Iris pigment epithelial cell (primary cell): ENCODE measurements around the gene SPC24.

Experiments
- DNase-seq: peaks from one replicate; pipeline ENCODE4 v3.0.0-alpha.2; 2011; ENCODE audit warnings: low read depth

The SPC24 gene

DNA sequence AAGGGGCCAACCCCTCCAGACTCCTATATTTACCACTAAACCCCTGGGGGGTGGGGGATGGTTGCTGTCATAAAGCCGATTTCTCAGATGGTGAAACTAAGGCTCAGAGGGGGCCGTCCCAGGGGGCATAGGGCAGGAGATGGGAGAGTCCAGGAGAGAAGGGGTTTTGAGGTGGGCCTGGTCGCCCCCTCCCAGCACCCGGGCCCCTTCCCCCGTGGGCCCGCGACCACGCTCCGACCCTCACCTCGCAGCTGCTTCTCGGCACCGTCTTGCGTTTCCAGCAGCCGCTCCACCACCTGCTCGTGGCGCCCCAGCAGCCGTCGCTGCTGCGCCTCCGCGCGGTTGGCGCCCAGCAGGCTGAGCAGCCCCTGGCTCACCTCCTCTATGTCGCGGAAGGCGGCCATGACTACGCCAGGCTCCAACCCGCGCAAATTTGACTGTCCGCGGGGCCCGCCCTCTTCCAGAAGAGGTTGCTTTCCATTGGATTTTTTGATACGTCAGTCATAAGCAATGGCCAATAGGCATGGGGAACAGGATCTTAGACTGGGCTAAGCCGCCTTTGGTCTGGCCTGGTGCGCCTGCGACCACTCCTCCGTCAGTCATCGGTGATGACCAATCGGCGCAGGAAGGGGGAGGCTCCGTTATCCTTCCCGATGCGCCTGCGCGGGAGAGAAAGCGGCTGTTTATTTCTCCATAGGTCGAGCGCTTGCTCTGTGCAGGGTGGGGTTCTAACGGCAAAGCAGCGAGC is at the start of gene SPC24:
Gene SPC24, minus strand, starts transcription at position 410 of the 748 bp plus-strand sequence. Its CDS starts 6 bp downstream, at position 404.
- peak; percentile 99 for DNase-seq

- no peak for DNase-seq
These were observed 49.4 kb upstream of the SPC24 start for GRCh38 chr19:11204943-11205349.

DNA sequence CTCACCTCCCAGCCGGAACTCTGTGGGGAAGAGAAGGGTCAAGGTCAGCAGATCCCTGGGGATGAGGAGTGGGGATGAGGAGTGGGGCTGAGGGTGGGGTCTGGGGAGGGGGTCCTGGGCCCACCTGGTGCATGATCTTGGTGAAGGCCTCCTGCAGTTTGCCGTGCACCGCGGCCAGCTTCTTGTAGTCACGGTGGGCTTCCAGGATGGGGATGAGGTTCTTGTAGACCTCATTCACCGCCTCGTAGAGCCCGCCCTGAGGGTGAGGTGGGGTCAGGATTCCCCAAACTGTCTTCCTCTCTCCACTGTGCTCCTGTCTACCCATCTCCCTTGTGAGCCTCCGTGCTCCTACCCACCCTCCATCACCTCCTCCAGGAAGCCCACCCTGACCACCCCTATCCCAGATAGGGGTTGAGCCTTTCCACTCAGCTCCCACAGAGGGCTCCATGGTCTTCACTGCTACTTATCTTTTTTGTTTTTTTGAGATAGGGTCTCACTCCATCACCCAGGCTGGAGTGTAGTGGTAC is 48.6 kb upstream of the SPC24 start:
- DNase-seq, result no peak

DNA sequence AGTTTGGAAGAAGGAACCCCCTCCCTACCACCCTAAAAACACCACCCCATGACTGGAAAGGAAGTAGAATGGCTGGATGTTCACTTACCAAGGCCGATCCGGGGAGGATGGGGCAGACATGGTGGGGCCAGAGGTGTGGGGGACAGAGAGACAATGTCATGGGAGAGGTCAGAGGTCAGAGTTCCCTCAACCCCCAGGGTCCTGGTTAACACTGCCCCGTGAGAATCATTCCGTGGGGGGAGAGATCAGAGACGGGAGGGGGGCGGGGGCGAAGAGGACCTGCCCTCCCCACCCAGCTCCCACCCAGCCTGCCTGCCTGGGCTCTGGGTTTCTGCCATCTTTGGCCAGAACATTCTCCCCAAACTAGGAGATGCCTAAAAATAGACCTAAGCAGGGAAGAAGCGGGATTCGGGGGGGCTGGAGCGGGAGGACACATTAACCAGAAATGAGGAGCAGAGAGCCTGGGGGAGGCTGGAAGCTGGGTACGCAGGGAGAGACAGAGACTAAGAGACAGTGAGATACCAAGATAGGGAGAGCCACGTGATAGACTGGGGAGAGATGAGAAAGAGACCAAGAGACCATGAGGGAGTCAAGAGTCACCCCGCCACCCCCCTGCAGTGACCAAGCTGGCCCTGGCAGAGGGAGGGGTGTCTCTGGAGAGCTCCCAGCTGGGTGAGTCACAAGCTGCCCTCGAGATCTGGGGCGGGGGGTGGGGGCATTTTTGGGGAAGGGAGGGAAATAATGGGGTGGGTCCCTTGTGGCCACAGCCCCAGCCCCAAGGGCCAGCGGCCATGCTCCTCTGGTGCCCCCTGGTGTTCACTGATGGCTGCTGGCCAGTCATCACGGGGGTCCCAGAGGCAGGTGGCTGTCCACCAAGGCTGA is 47.9 kb upstream of the SPC24 start:
- peak; percentile 54 for DNase-seq

GRCh38 chr19:11202488-11203193 is 47.1 kb upstream of the SPC24 start:
- DNase-seq, result no peak

GRCh38 chr19:11201791-11202190 is 46.2 kb upstream of the SPC24 start:
- no peak for DNase-seq

DNA sequence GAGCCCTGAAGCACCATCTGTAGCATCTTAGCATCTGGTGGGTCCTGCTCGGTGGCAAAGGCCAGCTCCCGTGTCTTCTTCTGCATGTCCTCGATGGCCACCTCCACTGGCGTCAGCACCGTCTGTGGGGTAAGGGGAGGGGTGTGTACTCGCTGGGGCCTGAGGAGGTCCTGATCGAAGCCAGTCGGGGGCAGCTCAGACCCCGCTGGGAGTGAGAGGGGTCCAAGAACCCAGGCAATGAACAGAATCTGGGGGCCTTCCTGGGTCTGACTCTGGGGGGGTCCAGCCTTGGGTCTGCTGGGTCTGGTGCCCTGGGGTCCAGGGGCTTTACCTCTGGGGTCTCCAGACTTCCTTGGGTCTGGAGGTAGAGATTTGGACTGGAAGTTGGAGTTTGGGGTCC is 45.3 kb upstream of the SPC24 start:
- DNase-seq, result no peak

- DNase-seq, result no peak
These were observed 44.5 kb upstream of the SPC24 start for GRCh38 chr19:11200015-11200574.

DNA sequence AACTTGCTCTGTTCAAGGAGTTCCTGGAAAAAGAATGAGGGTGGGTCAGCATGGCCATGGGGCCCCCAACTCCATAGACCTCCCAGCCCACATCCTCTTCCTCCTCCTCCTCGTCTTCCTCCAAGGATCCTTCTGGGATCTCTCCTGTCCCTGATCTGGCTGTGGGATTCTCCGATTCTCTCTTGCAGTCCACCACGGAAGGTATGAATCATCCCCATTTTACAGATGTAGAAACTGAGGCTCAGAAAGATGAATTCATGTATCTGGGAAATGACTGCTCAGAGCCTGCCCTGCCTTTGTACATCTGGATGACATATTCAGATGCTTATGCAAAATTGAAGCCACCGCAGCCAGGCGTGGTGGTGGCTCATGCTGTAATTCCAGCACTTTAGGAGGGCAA is 43.9 kb upstream of the SPC24 start:
- no peak for DNase-seq

GRCh38 chr19:11198769-11199424 is 43.3 kb upstream of the SPC24 start:
- no peak for DNase-seq

GRCh38 chr19:11198175-11198534 is 42.6 kb upstream of the SPC24 start:
- no peak for DNase-seq

GRCh38 chr19:11197291-11198174 is 42.0 kb upstream of the SPC24 start, which contains the start of gene KANK2:
KANK2 (minus strand) TSS chr19:11197545; CDS start chr19:11194511, 3,034 bp downstream.
- DNase-seq, result peak; percentile 78

GRCh38 chr19:11196406-11197287 is 41.1 kb upstream of the SPC24 start:
- DNase-seq, result peak; percentile 51

- no peak for DNase-seq
These were observed 40.1 kb upstream of the SPC24 start for GRCh38 chr19:11195681-11196080.

GRCh38 chr19:11194656-11195558 is 39.3 kb upstream of the SPC24 start:
- DNase-seq, result peak; percentile 38

DNA sequence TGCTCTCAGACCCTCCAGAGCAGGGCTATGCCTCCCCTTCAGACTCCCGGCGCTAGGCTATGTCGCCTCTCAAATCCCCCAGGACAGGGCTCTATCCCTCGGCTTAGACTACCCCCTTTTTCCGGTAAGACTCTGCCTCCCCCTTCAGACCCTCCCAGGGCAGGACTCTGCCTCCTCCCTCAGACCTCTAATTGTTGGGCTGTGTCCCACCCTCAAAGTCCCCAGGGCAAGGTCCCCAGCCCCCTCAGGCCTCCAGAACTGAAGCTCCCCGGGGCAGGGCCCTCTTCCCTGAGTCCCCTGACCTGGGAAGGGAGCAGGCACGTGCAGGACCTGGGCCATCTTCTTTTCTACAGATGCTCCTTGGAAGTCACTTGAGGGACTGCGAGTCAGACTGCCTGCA is 38.6 kb upstream of the SPC24 start:
- no peak for DNase-seq

DNA sequence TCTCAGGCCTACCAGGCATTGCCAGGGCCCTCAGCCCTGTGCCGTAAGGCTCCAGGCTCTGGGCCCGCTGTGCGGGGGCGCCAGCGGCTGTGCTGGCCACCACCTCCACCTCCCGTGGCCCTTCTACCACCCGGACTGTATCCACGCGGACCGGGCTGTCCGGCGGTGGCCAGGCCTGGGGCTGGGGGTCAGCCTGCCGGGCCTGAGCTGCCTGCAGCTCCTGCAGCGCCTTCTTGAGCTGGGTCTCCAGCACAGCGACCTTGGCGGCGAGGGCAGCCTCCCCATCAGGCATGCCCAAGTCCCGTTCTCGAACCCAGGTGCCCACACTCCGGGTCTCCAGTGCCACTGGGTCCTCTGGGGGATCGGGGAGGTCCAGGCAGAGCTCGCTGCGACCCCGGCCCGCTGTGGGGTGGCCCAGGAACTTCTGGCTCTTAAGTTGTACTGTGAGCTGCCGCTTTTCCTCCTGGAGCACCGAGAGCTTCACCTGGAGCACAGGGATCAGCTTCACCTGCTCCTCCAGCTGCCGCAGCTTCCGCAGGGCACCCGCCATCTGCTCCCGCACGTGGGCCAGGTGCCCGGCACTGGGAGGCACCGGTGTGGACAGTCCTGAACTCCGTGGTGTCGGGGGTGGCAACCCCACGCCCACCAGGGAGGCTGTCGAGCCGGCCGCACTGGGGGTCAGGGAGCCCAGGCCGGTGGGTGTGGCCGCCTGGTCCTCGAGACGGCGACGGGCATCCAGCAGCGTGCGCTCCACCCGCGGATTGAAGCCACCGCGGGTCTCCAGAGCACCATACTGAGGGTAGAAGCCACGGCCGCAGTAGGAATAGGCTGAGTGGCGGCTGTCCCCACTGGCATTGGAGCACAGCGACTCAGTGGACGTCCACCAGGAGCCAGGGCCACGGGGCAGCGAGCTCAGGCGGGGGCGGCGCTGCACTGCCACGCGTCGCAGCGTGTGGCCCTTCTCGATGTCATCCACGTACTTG is 37.7 kb upstream of the SPC24 start:
- DNase-seq, result no peak
